Measurements from ENCODE around the gene LONP1. TPM values are rescaled to one million over a fixed set of nuclear protein-coding genes. Genes with fewer than 3 reads are reported as not detected.

LONP1 gene
- total and polyA plus RNA-seq, 4 donors = 32.3 to 83.9 (median 57.5) TPM

- Histone ChIP-seq H3K27me3 (ENCODE audit: control insufficient read depth in 4 of 4, insufficient read depth in 4 of 4, low read length in 3 of 4) (no peaks in the 10 kb centered on the region), H3K27ac (ENCODE audit: low read depth in 1 of 2, low read length in 2 of 2) (peak overlapping the region; percentile 14 to 94), H3K4me1 (ENCODE audit: control insufficient read depth in 4 of 4, insufficient read depth in 4 of 4, low read length in 3 of 4) (peaks cover 3 to 34% (median 29%) of the 10 kb centered on the region in 4 donors), H3K9ac (ENCODE audit: low read depth in 1 of 2, low read length in 2 of 2) (peak overlapping the region; percentile 89 to 98), H3K9me3 (ENCODE audit: control insufficient read depth in 4 of 4, low read length in 3 of 4) (no peaks in the 10 kb centered on the region), H3K4me3 (ENCODE audit: low read depth in 1 of 3, low read length in 3 of 3) (peak overlapping the region; percentile 81 to 96 (median 90)), H3K36me3 (ENCODE audit: control insufficient read depth in 4 of 4, insufficient read depth in 3 of 4, low read depth in 1 of 4, low read length in 3 of 4) (peaks cover 0 to 6% (median 1%) of the 10 kb centered on the region in 4 donors)
- TF ChIP-seq ZBTB33 (IDR thresholded peaks at IDR 0.05) = no peak
- TF ChIP-seq HNF4G (IDR thresholded peaks at IDR 0.05) = no peak
- peak; percentile 21 for TF ChIP-seq ATF3 (IDR thresholded peaks at IDR 0.05)
- TF ChIP-seq HNF4A (conservative IDR thresholded peaks at IDR 0.05) = no peak
- no peak for TF ChIP-seq NR2F2 (IDR thresholded peaks at IDR 0.05)
- peak in 1 of 2 donors; percentile 23 for TF ChIP-seq GABPA (IDR thresholded peaks at IDR 0.05 in 1 of 2, conservative IDR thresholded peaks at IDR 0.05 in 1 of 2)
- no peak for TF ChIP-seq YY1 (IDR thresholded peaks at IDR 0.05)
- TF ChIP-seq RAD21 (IDR thresholded peaks at IDR 0.05) = no peak
- WGBS = 30% methylated on average over 11 of the region's 11 CpGs
- DNase-seq (ENCODE audit: low spot score) = no peak
Measured at GRCh38 chr19:5718579-5719273, 1.2 kb downstream of the LONP1 start.

GRCh38 chr19:5718037-5718578 is 1.8 kb downstream of the LONP1 start:
- no peak for TF ChIP-seq SP1 (IDR thresholded peaks at IDR 0.05)
- Histone ChIP-seq H3K27ac (ENCODE audit: low read depth in 1 of 2, low read length in 2 of 2) (peak overlapping the region; percentile 14 to 18), H3K9ac (ENCODE audit: low read depth in 1 of 2, low read length in 2 of 2) (peak overlapping the region in 1 of 2 donors; percentile 98), H3K4me3 (ENCODE audit: low read depth in 1 of 3, low read length in 3 of 3) (no peak overlapping the region), H3K36me3 (ENCODE audit: control insufficient read depth in 4 of 4, insufficient read depth in 3 of 4, low read depth in 1 of 4, low read length in 3 of 4) (peaks cover under 1 to 10% (median 6%) of the 10 kb centered on the region in 4 donors), H3K4me1 (ENCODE audit: control insufficient read depth in 4 of 4, insufficient read depth in 4 of 4, low read length in 3 of 4) (peaks cover 3 to 34% (median 29%) of the 10 kb centered on the region in 4 donors), H3K9me3 (ENCODE audit: control insufficient read depth in 4 of 4, low read length in 3 of 4) (no peaks in the 10 kb centered on the region), H3K27me3 (ENCODE audit: control insufficient read depth in 4 of 4, insufficient read depth in 4 of 4, low read length in 3 of 4) (no peaks in the 10 kb centered on the region)
- WGBS = 75% methylated on average over 14 of the region's 14 CpGs
- DNase-seq (ENCODE audit: low spot score) = no peak

- H3K27ac ChIP-seq (ENCODE audit: low read depth in 1 of 2, low read length in 2 of 2) = no peak overlapping the region
- H3K4me1 ChIP-seq (ENCODE audit: control insufficient read depth in 4 of 4, insufficient read depth in 4 of 4, low read length in 3 of 4) = peaks cover 3 to 34% (median 29%) of the 10 kb centered on the region in 4 donors
- H3K36me3 ChIP-seq (ENCODE audit: control insufficient read depth in 4 of 4, insufficient read depth in 3 of 4, low read depth in 1 of 4, low read length in 3 of 4) = peaks cover 6 to 17% (median 11%) of the 10 kb centered on the region in 4 donors
- TF ChIP-seq RAD21 (IDR thresholded peaks at IDR 0.05) (no peak), NR2F2 (IDR thresholded peaks at IDR 0.05) (no peak), ZBTB33 (IDR thresholded peaks at IDR 0.05) (no peak)
- H3K27me3 ChIP-seq (ENCODE audit: control insufficient read depth in 4 of 4, insufficient read depth in 4 of 4, low read length in 3 of 4) = no peaks in the 10 kb centered on the region
- no peak for DNase-seq (ENCODE audit: low spot score)
- no peaks in the 10 kb centered on the region for H3K9me3 ChIP-seq (ENCODE audit: control insufficient read depth in 4 of 4, low read length in 3 of 4)
- 87% methylated on average over 8 of the region's 8 CpGs for WGBS
- H3K9ac ChIP-seq (ENCODE audit: low read depth in 1 of 2, low read length in 2 of 2) = no peak overlapping the region
- H3K4me3 ChIP-seq (ENCODE audit: low read depth in 1 of 3, low read length in 3 of 3) = no peak overlapping the region
Measured at GRCh38 chr19:5717215-5717935, 2.6 kb downstream of the LONP1 start.

Data from liver (tissue), 9 donors.